ENCODE measurements around the gene ICAM1. TPM values are rescaled to one million over a fixed set of nuclear protein-coding genes. Genes with fewer than 3 reads are reported as not detected.

The ICAM1 gene
- total and polyA plus RNA-seq, 2 of the 8 experiments (the other 6 are each of a cell fraction or from before 2014, with no cell fraction given), result 4.0 to 9.4 TPM

GRCh38 chr19:10290876-10291553 is 20.1 kb downstream of the ICAM1 start:
- H3K79me2 ChIP-seq (ENCODE audit: control insufficient read depth in 1 of 2, insufficient read depth in 2 of 2, low read length in 2 of 2), result no peaks in the 10 kb centered on the region
- H4K5ac ChIP-seq (ENCODE audit: insufficient read length, low read depth, low read length), result no peak overlapping the region
- H3K4me3 ChIP-seq (ENCODE audit: extremely low read depth in 1 of 4, insufficient read depth in 2 of 4, low read depth in 3 of 4, low read length in 4 of 4), result peak overlapping the region; percentile 38 to 67 (median 60)
- H3K4me1 ChIP-seq (replicated peaks in 1 of 4; ENCODE audit: control insufficient read depth in 3 of 4, insufficient read depth in 4 of 4, low read length in 3 of 4), result peaks cover 0 to 45% (median 23%) of the 10 kb centered on the region in 4 experiments; a peak in 6 of 7 replicates
- no peak overlapping the region for H3K56ac ChIP-seq (replicated peaks; ENCODE audit: insufficient read length, low read depth, low read length)
- H3K79me1 ChIP-seq (ENCODE audit: low read depth, low read length), result no peaks in the 10 kb centered on the region
- DNase-seq (ENCODE audit: low read depth in 1 of 2, low spot score in 2 of 2) (peak in 1 of 2 experiments; percentile 78), FAIRE-seq (no peak)
- H3K23me2 ChIP-seq (ENCODE audit: low read depth, low read length), result peaks cover 36% of the 10 kb centered on the region; the same call in 1 of the 2 replicates
- H2BK20ac ChIP-seq (ENCODE audit: low read length), result no peak overlapping the region
- no peak overlapping the region for H3K4ac ChIP-seq (replicated peaks; ENCODE audit: insufficient read length, low read depth, low read length)
- H2BK12ac ChIP-seq (ENCODE audit: low read depth, low read length), result peak overlapping the region; percentile 72
- ChIA-PET POLR2A (ENCODE audit: partially characterized antibody) (interaction anchor here (0.6 to 2.2 kb wide), 6 partner anchors 20 to 52 kb away, joined by 3 to 8 read pairs (median 4); partner anchors contain the start of genes FDX2 and ICAM1), CTCF (ENCODE audit: partially characterized antibody) (interaction anchor here (0.6 to 3.7 kb wide), 12 partner anchors 8 to 133 kb away, joined by 3 to 29 read pairs (median 4); partner anchors contain the start of gene ICAM1)
- no peak overlapping the region for H2AFZ ChIP-seq (ENCODE audit: low read length)
- H4K91ac ChIP-seq (replicated peaks; ENCODE audit: insufficient read length, low read length), result no peak overlapping the region
- no peak overlapping the region for H3K14ac ChIP-seq (ENCODE audit: insufficient read length)
- H4K8ac ChIP-seq (ENCODE audit: extremely low read depth, insufficient read depth, low read length), result no peak overlapping the region
- peak overlapping the region; percentile 71; the same call in 1 of the 2 replicates for H3K18ac ChIP-seq (ENCODE audit: extremely low read depth, low read length)
- peak overlapping the region; percentile 81 to 100 for H3K4me2 ChIP-seq (ENCODE audit: insufficient read depth in 1 of 2, low read depth in 2 of 2, low read length in 2 of 2)
- no peak overlapping the region for H2AK5ac ChIP-seq (ENCODE audit: low read depth, low read length)
- peaks cover 0 to 26% of the 10 kb centered on the region in 2 experiments for H4K20me1 ChIP-seq (replicated peaks in 1 of 2; ENCODE audit: control insufficient read depth in 1 of 2, insufficient read depth in 2 of 2, low read length in 2 of 2)
- H3K9ac ChIP-seq (replicated peaks in 1 of 4; ENCODE audit: extremely low read depth in 1 of 4, low read depth in 3 of 4, low read length in 3 of 4), result peak overlapping the region in 2 of 4 experiments; percentile 25 to 28; a peak in 3 of 7 replicates
- H2BK120ac ChIP-seq (replicated peaks; ENCODE audit: low read depth, low read length), result no peak overlapping the region
- no peak overlapping the region for H2BK5ac ChIP-seq (ENCODE audit: low read depth, low read length)
- no peak overlapping the region for H3K23ac ChIP-seq (ENCODE audit: insufficient read length)
- no peaks in the 10 kb centered on the region for H3K9me3 ChIP-seq (ENCODE audit: insufficient read depth in 2 of 2, low read depth in 1 of 2, low read length in 1 of 2)
- no peak overlapping the region for H3K27ac ChIP-seq (ENCODE audit: low read depth, low read length)
- H3K36me3 ChIP-seq (ENCODE audit: control insufficient read depth in 2 of 4, insufficient read depth in 4 of 4, low read length in 3 of 4), result no peaks in the 10 kb centered on the region
- H2BK15ac ChIP-seq (ENCODE audit: low read length), result no peak overlapping the region
- WGBS, 2 experiments (ENCODE audit: extremely low coverage in 1 of 2, insufficient coverage in 1 of 2, insufficient read length in 1 of 2, insufficient replicate concordance in 2 of 2, low coverage in 1 of 2, low lambda C conversion rate in 2 of 2, missing lambda C conversion rate in 1 of 2), result 2% methylated on average over 37 of the region's 57 CpGs; no CpG with 5 or more reads in 1 of the 2 experiments
- H3K27me3 ChIP-seq (replicated peaks in 1 of 4; ENCODE audit: control insufficient read depth in 3 of 4, extremely low read depth in 1 of 4, insufficient read depth in 3 of 4, low read length in 3 of 4), result peaks cover 57 to 91% (median 81%) of the 10 kb centered on the region in 4 experiments
- TF ChIP-seq EZH2 (IDR thresholded peaks at IDR 0.05; ENCODE audit: low read depth, low read length, severe bottlenecking) (peak; percentile 87), CBX5 (IDR thresholded peaks at IDR 0.05; ENCODE audit: low read depth, low read length) (no peak), KDM1A (IDR thresholded peaks at IDR 0.05; ENCODE audit: borderline replicate concordance, low read length) (no peak), MAFK (IDR thresholded peaks at IDR 0.05; ENCODE audit: low read depth, low read length) (no peak), TAF7 (optimal IDR thresholded peaks at IDR 0.05; ENCODE audit: borderline replicate concordance, low read depth, low read length) (no peak), ASH2L (IDR thresholded peaks at IDR 0.05; ENCODE audit: low read length) (peak; percentile 62), RAD21 (IDR thresholded peaks at IDR 0.05 in 1 of 2, conservative IDR thresholded peaks at IDR 0.05 in 1 of 2; ENCODE audit: low read depth in 2 of 2, low read length in 2 of 2) (no peak), RNF2 (IDR thresholded peaks at IDR 0.05; ENCODE audit: borderline replicate concordance, low read depth, low read length, missing control alignments, poor library complexity, severe bottlenecking) (peak; percentile 64), TAF1 (IDR thresholded peaks at IDR 0.05; ENCODE audit: low read depth, low read length) (no peak)
- TF ChIP-seq, protein P1, sequence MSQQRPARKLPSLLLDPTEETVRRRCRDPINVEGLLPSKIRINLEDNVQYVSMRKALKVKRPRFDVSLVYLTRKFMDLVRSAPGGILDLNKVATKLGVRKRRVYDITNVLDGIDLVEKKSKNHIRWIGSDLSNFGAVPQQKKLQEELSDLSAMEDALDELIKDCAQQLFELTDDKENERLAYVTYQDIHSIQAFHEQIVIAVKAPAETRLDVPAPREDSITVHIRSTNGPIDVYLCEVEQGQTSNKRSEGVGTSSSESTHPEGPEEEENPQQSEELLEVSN (IDR thresholded peaks at IDR 0.05), result no peak; the same call in none of the 2 replicates

All from H1 (cell line).